ENCODE data around the gene TXNRD1.

- TF ChIP-seq POLR2AphosphoS5 (IDR thresholded peaks at IDR 0.05; ENCODE audit: low read depth, low read length): no peak
- no peak for TF ChIP-seq REST (IDR thresholded peaks at IDR 0.05; ENCODE audit: insufficient read depth in 1 of 2, low read depth in 2 of 2, low read length in 2 of 2)
- no peak for TF ChIP-seq TAF1 (IDR thresholded peaks at IDR 0.05; ENCODE audit: borderline replicate concordance, insufficient read depth, low read length)
- TF ChIP-seq SIN3A (IDR thresholded peaks at IDR 0.05; ENCODE audit: borderline replicate concordance, insufficient read depth, low read length): no peak
- no peak for TF ChIP-seq FOXP2 (optimal IDR thresholded peaks at IDR 0.05; ENCODE audit: borderline replicate concordance, extremely low read depth, extremely low read length, insufficient read depth)
Measured at GRCh38 chr12:104290855-104291254, 75.3 kb downstream of the TXNRD1 start.

Measured in PFSK-1 (cell line).